ENCODE measurements around the gene CDCP1.
A peak's percentile ranks its signal among the peaks of the same experiment; 100 is the strongest.

CDCP1 gene

GRCh38 chr3:45145681-45146614 is at the start of gene CDCP1:
TSS of gene CDCP1 (minus strand) at chr3:45146378. CDS start at chr3:45146287, 91 bp downstream.
- in situ Hi-C loops (cut with MboI; ENCODE audit: low sequenced_read_pairs) = no loop called here
- Histone ChIP-seq H3K27me3 (ENCODE audit: low read depth) (peaks cover 42% of the 10 kb centered on the region), H3K36me3 (replicated peaks) (no peaks in the 10 kb centered on the region), H3K4me3 (peak within 1 kb of the TSS; percentile 22), H3K9me3 (no peaks in the 10 kb centered on the region), H3K4me1 (no peaks in the 10 kb centered on the region)
- peak in 1 of 2 experiments; percentile 16 for DNase-seq (ENCODE audit: low spot score in 2 of 2)

GRCh38 chr3:45194791-45195190 is 48.6 kb upstream of the CDCP1 start:
- Histone ChIP-seq H3K9me3 (no peaks in the 10 kb centered on the region), H3K27me3 (ENCODE audit: low read depth) (peaks cover 2% of the 10 kb centered on the region; the same call in 1 of the 2 replicates), H3K4me1 (0 out of 2 replicates have a peak, but pooled peaks cover 3% of the 10 kb centered on the region), H3K4me3 (no peak overlapping the region), H3K36me3 (replicated peaks) (no peaks in the 10 kb centered on the region)
- in situ Hi-C loops (cut with MboI; ENCODE audit: low sequenced_read_pairs) = no loop called here
- DNase-seq (ENCODE audit: low spot score in 2 of 2) = no peak

- no peaks in the 10 kb centered on the region for H3K9me3 ChIP-seq
- H3K36me3 ChIP-seq (replicated peaks) = no peaks in the 10 kb centered on the region
- in situ Hi-C loops (cut with MboI; ENCODE audit: low sequenced_read_pairs) = no loop called here
- peaks cover 2% of the 10 kb centered on the region; the same call in 1 of the 2 replicates for H3K27me3 ChIP-seq (ENCODE audit: low read depth)
- no peak overlapping the region for H3K4me3 ChIP-seq
- DNase-seq (ENCODE audit: low spot score in 2 of 2) = no peak
- no peaks in the 10 kb centered on the region for H3K4me1 ChIP-seq
These were observed 45.8 kb upstream of the CDCP1 start for GRCh38 chr3:45191924-45192417.

GRCh38 chr3:45191424-45191823 is 45.2 kb upstream of the CDCP1 start:
- Histone ChIP-seq H3K9me3 (no peaks in the 10 kb centered on the region), H3K36me3 (replicated peaks) (no peaks in the 10 kb centered on the region), H3K4me1 (no peaks in the 10 kb centered on the region), H3K27me3 (ENCODE audit: low read depth) (peaks cover 2% of the 10 kb centered on the region; the same call in 1 of the 2 replicates), H3K4me3 (no peak overlapping the region)
- in situ Hi-C loops (cut with MboI; ENCODE audit: low sequenced_read_pairs) = no loop called here
- no peak for DNase-seq (ENCODE audit: low spot score in 2 of 2)

- Histone ChIP-seq H3K4me3 (no peak overlapping the region), H3K36me3 (replicated peaks) (no peaks in the 10 kb centered on the region), H3K9me3 (no peaks in the 10 kb centered on the region), H3K4me1 (no peaks in the 10 kb centered on the region), H3K27me3 (ENCODE audit: low read depth) (no peaks in the 10 kb centered on the region)
- DNase-seq (ENCODE audit: low spot score in 2 of 2) = no peak
- in situ Hi-C loops (cut with MboI; ENCODE audit: low sequenced_read_pairs) = no loop called here
These were observed 42.8 kb upstream of the CDCP1 start for GRCh38 chr3:45188719-45189659.

- no peak overlapping the region for H3K4me3 ChIP-seq
- no peak for DNase-seq (ENCODE audit: low spot score in 2 of 2)
- in situ Hi-C loops (cut with MboI; ENCODE audit: low sequenced_read_pairs) = no loop called here
- H3K27me3 ChIP-seq (ENCODE audit: low read depth) = no peaks in the 10 kb centered on the region
- peaks cover 10% of the 10 kb centered on the region for H3K4me1 ChIP-seq
- H3K9me3 ChIP-seq = no peaks in the 10 kb centered on the region
- no peaks in the 10 kb centered on the region for H3K36me3 ChIP-seq (replicated peaks)
These were observed 41.5 kb upstream of the CDCP1 start for GRCh38 chr3:45187694-45188141.

- H3K36me3 ChIP-seq (replicated peaks) = no peaks in the 10 kb centered on the region
- no peaks in the 10 kb centered on the region for H3K27me3 ChIP-seq (ENCODE audit: low read depth)
- H3K4me1 ChIP-seq = peaks cover 11% of the 10 kb centered on the region
- in situ Hi-C loops (cut with MboI; ENCODE audit: low sequenced_read_pairs) = no loop called here
- H3K4me3 ChIP-seq = no peak overlapping the region
- no peak for DNase-seq (ENCODE audit: low spot score in 2 of 2)
- H3K9me3 ChIP-seq = no peaks in the 10 kb centered on the region
These were observed 40.7 kb upstream of the CDCP1 start for GRCh38 chr3:45186871-45187270.

- Histone ChIP-seq H3K27me3 (ENCODE audit: low read depth) (no peaks in the 10 kb centered on the region), H3K4me1 (peaks cover 11% of the 10 kb centered on the region), H3K9me3 (no peaks in the 10 kb centered on the region), H3K4me3 (no peak overlapping the region), H3K36me3 (replicated peaks) (no peaks in the 10 kb centered on the region)
- in situ Hi-C loops (cut with MboI; ENCODE audit: low sequenced_read_pairs) = no loop called here
- DNase-seq (ENCODE audit: low spot score in 2 of 2) = no peak
These were observed 39.3 kb upstream of the CDCP1 start for GRCh38 chr3:45185461-45185860.

GRCh38 chr3:45185052-45185451 is 38.9 kb upstream of the CDCP1 start:
- no peaks in the 10 kb centered on the region for H3K27me3 ChIP-seq (ENCODE audit: low read depth)
- H3K4me1 ChIP-seq = peaks cover 11% of the 10 kb centered on the region
- H3K4me3 ChIP-seq = no peak overlapping the region
- no peak for DNase-seq (ENCODE audit: low spot score in 2 of 2)
- H3K9me3 ChIP-seq = no peaks in the 10 kb centered on the region
- H3K36me3 ChIP-seq (replicated peaks) = no peaks in the 10 kb centered on the region
- in situ Hi-C loops (cut with MboI; ENCODE audit: low sequenced_read_pairs) = no loop called here

GRCh38 chr3:45183872-45184262 is 37.7 kb upstream of the CDCP1 start:
- Histone ChIP-seq H3K9me3 (no peaks in the 10 kb centered on the region), H3K4me3 (no peak overlapping the region), H3K27me3 (ENCODE audit: low read depth) (no peaks in the 10 kb centered on the region), H3K4me1 (peaks cover 11% of the 10 kb centered on the region), H3K36me3 (replicated peaks) (no peaks in the 10 kb centered on the region)
- DNase-seq (ENCODE audit: low spot score in 2 of 2) = no peak
- in situ Hi-C loops (cut with MboI; ENCODE audit: low sequenced_read_pairs) = no loop called here

GRCh38 chr3:45182915-45183871 is 37.0 kb upstream of the CDCP1 start:
- Histone ChIP-seq H3K36me3 (replicated peaks) (no peaks in the 10 kb centered on the region), H3K4me1 (peaks cover 11% of the 10 kb centered on the region), H3K27me3 (ENCODE audit: low read depth) (no peaks in the 10 kb centered on the region), H3K4me3 (no peak overlapping the region), H3K9me3 (no peaks in the 10 kb centered on the region)
- in situ Hi-C loops (cut with MboI; ENCODE audit: low sequenced_read_pairs) = no loop called here
- peak; percentile 15 to 57 for DNase-seq (ENCODE audit: low spot score in 2 of 2)

GRCh38 chr3:45181496-45181895 is 35.3 kb upstream of the CDCP1 start:
- Histone ChIP-seq H3K27me3 (ENCODE audit: low read depth) (no peaks in the 10 kb centered on the region), H3K4me3 (no peak overlapping the region), H3K36me3 (replicated peaks) (no peaks in the 10 kb centered on the region), H3K4me1 (peaks cover 11% of the 10 kb centered on the region), H3K9me3 (no peaks in the 10 kb centered on the region)
- no peak for DNase-seq (ENCODE audit: low spot score in 2 of 2)
- in situ Hi-C loops (cut with MboI; ENCODE audit: low sequenced_read_pairs) = no loop called here

GRCh38 chr3:45180899-45181298 is 34.7 kb upstream of the CDCP1 start:
- in situ Hi-C loops (cut with MboI; ENCODE audit: low sequenced_read_pairs) = no loop called here
- H3K4me1 ChIP-seq = peaks cover 11% of the 10 kb centered on the region
- no peaks in the 10 kb centered on the region for H3K27me3 ChIP-seq (ENCODE audit: low read depth)
- H3K36me3 ChIP-seq (replicated peaks) = no peaks in the 10 kb centered on the region
- no peaks in the 10 kb centered on the region for H3K9me3 ChIP-seq
- no peak for DNase-seq (ENCODE audit: low spot score in 2 of 2)
- H3K4me3 ChIP-seq = no peak overlapping the region
